Fibroblast of skin of back (primary cell): ENCODE data around the gene SPATA17.
A peak's percentile ranks its signal among the peaks of the same experiment; 100 is the strongest.
"Not testable (repeated sequence)": the region's sequence is repeated elsewhere in the genome, so short reads cannot be mapped to it uniquely, and the experiment has no call there.

ENCODE experiments used
- DNase-seq: peaks from one replicate; pipeline ENCODE4 v3.0.0-alpha.2; 2013

SPATA17 gene

DNA sequence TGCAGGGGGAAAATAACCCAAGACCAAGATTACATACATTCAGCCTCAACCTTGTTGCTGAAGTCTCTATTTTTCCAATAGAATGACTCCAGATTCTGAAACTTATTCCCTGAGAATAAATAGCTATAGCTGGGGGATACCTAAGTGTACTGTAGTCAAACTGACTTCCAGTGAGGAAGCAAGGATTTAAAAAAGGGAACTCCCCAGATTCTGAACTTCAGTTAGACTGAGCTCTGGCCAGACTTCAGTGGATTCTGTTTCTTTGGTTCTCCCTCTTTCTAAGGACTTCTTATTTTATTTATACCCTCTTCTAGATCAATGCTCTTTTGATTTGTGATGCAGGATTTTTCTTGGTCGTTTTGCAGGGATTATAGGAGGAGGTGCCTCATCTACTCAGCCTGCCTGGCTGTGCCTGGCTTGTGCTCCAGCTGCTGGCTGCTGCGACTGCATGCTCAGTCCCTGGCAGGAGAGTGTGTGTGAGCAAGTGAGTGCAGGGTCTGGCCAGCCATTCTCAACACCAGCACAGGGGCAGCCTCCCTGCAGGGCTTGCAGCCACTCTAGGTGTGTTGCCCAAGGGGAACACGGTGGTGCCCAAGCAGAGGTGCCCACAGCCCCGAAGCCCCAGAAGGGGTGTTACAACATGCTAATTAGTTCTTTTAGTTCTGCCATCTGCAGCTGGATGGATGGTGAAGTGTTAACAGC is 43.0 kb downstream of the SPATA17 start:
- DNase-seq, result no peak

DNA sequence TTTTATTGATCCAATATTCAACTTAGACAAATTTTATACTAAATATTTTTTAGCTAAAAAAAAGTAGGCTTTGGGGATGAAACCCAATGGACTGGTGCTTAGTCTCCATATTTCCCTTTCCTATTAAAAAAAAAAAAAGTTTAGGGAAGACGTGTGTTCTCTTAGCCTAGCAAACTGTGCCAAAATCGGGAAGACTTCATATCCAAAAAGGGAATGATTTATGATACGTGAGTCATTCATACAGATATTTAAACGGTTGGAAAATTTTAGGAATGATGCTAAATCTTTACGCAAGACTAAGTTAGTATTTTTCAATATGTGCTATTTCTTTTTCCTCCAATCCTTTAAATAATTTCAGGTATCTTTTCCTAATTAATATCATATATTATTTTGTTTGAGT is 50.7 kb downstream of the SPATA17 start:
- no peak for DNase-seq

DNA sequence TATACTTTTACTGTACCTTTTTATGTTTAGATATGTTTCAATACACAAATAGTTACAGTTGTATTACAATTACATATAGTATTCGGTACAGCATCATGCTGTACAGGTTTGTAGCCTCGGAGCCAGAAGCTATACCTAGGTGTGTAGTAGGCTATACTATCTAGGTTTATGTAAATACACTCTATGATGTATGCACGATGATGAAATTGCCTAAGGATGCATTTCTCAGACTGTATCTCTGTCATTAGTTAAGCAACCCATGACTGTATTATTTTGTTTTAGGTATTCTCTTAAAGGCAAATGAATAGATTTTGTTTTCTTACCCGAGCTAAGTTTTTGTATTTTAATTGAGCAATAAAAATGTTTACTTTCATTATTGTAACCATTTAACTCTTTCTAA is 56.4 kb downstream of the SPATA17 start:
- no peak for DNase-seq

DNA sequence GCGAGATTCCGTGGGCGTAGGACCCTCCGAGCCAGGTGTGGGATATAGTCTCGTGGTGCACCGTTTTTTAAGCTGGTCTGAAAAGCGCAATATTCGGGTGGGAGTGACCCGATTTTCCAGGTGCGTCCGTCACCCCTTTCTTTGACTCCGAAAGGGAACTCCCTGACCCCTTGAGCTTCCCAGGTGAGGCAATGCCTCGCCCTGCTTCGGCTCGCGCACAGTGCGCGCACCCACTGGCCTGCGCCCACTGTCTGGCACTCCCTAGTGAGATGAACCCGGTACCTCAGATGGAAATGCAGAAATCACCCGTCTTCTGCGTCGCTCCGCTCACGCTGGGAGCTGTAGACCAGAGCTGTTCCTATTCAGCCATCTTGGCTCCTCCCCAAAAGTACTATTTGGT is 65.0 kb downstream of the SPATA17 start:
- not testable (repeated sequence) for DNase-seq

DNA sequence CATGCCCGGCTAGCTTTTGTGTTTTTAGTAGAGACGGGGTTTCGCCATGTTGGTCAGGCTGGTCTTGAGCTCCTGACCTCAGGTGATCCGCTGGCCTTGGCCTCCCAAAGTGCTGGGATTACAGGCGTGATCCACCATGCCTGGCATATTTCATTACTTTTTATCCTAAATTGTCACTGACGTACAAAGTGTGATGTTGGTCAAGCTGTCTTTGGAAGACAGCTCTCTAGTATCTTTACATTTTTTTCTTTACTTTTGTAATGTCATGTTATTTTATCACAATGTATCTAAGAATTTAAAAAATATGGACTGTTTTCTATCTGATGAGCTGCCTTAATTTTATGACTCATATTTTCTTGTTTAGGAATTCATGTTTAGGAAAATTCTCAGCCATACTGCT is 72.2 kb downstream of the SPATA17 start:
- no peak for DNase-seq

DNA sequence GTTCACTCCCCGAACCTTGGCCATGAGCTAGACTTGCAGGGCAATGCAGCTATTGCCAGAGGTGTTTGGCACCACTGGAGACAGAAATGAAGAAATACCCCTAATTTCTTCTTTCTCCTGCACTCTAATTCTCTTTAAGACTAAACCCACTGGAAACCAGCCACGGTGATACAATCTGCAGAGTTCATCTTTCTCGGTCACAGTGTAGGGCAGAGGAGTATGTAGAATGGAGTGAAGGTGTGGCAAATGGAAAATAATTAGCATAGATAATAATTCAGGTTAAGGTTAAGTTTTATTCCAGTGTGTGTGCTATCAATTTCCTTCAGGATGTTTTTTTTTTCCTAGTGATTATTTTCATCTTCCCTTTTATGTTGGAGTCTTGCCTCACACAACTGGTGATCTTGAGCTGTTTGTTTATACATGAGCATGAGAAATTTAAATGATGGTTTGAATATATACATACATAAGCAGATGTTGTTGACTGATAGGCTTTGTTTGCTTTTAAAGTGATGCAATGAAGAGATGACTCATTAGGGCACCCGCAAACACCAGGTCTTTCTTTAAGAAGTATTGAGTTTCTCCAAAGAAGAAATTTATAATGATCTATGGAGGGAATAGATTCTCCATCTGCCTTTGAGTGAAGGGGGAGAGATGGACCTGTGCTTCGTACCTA is 81.9 kb downstream of the SPATA17 start:
- DNase-seq, result no peak

DNA sequence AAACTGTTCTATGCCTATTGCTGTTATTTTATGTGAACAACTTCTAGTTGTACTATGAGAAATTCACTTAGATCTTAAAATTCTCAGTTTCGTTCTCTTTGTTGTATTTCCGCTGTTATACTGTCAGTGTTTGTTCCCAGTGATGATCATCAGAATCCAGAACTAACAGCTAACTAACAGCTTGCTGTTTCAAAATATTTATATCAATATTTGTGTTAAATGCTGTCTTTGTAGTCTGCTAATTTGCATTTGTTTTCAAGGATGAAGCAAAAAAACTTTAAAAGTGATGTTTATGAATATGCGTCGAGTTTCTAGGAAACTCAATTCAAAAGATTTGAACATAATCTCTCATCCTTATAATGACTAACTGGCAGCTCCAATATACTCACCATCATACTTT is 84.5 kb downstream of the SPATA17 start:
- no peak for DNase-seq

DNA sequence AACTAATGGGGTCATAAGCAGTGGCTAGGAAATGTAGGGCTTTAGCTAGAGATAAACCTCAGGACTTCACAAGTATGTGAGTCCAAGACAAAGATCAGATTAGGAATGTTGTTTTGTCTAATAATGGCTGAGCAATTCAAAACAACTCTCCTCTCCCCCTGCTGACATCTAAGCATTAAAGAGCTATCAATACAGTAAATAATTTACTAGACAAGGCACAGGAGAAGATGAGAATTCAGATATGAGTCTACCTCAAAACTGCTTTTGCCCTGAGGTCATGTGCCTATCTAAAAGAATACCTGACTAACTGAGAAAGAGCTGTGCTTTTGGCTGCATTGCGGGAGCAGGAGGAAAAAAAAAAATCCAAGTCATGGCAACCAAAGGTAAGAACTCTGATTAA is 86.8 kb downstream of the SPATA17 start:
- no peak for DNase-seq

DNA sequence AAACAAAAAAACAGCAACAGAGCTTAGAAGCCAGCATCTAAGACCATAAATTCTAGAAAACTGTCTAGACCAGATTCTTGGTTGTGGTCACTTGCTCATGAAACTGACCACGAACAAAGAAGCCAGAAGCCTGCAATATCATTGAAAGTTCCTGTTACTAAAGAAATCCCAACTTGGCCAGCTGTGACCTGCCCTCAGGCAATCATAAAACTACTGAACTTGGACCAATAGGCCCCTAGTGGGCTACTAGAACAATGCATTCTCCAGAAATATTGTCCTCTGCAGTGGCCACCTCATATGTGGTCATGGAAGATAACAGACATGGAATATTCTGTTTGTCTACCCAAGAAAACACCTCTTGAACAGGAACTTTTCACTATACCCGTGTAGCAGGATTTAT is 87.7 kb downstream of the SPATA17 start:
- DNase-seq, result no peak

DNA sequence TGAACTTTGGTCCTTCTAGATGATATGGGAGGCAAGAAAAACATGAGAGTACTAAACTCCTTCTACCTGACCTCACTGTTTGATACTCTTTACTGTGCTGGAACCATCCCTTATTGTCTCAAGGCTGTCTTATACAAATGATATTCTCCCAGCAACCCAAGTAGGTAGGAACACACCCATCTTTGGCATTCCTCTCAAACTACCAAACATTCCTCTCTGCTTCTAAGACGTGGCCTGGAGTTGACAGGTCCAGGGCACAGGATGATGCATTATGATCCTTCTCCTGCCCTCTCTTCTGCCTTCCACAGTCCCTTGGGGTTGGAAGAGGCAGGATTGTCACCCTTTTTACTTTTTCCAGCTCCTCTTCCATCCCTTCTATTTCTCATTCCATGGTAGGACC is 90.5 kb downstream of the SPATA17 start:
- no peak for DNase-seq

DNA sequence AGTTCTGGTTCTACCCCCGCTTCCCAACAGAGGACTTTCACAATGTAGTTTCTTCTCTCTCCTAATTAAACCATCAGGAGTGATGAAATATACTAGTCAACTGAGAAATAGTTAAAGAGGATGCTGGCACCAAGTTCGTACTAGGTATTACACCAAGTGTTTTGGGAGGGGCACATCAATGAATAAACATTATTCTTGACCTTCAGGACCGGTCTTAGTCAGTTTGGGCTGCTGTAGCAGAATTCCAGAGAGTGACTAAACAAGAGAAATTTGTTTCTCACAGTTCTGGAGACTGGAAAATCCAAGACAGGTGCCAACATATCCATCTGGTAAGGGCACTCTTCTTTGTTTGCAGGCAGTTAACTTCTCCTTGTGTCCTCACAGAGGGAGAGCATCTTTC is 103.8 kb downstream of the SPATA17 start:
- DNase-seq, result no peak

DNA sequence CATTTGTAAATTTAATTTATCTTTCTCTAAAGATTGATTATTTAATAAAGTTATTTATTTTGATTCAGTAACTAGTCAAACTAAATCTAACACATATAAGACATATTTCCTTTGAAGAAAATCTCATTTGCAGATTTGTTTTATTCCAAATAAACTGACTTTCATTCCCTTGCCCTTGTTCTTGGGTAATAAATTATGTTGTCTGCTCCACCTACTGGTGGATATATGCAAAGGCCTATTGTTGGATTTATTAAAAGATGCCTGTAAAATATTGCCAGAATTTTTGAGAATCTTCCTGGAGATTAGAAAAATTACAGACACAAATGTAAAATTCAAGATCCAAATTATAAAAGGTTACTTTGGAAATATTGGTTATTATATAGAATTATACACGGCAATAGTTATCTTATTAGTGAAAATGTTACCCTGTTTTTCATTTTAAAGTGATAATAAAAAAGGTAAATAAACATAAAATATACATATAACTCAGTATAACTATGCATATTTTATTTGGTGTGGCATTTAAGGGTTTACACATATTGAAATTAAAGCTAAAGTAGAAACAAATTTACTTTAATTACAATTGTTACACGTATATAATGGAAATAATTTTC is 116.1 kb downstream of the SPATA17 start:
- DNase-seq, result peak; percentile 33

DNA sequence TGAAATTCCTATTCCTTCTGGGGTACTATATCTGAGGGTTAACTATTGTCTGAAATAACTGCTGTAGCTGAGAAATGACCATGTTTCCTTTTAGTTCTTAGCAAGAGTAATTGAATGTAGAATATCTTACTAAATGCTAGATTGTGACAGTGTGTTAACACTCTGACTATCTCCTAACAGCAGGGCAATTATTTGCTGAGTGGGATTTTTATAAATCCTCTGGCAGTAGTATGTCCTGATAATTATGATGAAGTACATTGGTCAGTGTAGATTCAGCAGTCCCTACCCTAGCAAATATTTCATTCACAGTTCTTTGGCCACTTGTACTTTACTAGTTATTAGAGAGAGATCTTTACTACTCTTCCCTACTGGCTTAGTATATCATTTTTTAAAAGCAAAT is 138.6 kb downstream of the SPATA17 start:
- DNase-seq, result no peak

DNA sequence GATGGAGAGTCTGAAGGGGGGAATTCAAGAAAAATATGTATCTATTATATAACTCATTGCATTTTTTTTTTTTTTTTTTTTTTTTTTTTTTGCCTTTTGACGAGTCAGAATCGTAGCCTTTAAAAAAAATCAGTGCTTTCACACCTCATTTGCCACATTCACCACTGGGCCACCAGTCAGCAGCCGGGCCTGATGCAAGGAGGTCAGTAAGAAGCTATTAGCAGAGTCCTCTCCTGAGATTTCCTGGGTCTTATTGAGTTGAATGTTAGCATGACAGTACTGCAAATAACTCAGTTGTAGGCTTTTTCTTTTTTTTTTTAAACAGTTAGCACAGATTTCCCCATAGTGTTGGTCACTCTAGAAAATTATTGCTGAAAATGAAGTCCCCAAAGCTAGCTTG is 139.8 kb downstream of the SPATA17 start:
- DNase-seq, result no peak

DNA sequence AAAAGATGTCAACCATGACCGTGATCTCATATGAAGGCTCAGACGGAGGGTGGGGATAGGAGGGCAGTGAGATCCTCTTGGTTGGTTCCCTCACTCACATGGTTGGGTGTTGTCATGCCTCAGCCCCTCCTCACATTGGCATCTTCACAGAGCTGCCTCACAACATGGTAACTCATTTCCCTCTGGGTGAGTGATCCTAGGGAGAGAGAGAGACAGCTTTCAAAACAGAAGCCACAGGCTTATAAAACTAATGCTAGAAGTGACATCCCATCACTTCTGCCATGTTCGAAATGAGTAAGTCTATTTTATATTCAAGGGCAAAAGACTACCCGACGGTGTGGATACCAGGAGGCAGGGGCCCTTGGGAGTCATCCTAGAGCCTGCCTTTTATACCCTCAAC is 145.5 kb downstream of the SPATA17 start:
- DNase-seq, result no peak

DNA sequence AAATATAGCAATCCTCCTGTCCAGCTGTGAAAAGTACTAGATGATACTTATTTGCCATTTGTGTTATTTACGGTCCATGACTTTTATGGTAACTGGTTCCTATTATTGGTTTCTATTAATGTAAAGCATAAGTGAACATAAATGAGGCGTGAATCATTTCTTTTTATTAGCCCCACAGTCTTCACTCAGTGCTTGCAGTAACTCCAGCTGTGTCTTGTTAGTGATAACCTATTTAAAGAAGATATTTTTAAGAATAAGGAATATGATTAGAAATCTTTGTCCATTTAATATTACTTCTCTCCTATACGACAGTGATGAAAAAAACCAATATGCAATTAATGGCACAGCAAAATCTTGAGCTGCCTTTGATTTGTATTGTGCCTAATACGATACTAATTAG is 149.9 kb downstream of the SPATA17 start:
- no peak for DNase-seq

DNA sequence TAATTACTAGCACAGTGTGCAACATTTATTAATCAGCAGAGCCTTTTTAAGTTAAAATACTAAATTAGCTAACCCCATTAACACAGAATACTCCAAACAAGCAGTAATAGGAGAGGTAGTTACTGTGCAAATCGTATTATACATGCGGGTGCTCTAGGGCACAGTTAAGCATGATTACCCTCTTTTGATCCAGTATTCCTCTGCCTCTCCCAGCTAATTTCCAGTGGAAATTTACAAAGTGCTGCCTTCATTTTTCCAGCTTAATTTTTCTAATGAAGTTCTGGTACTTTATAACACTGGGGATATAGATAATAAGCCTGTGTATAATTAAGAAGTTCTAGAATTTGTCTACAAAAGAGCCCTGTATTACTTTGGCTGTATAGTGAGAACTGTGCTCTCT is 159.9 kb downstream of the SPATA17 start:
- DNase-seq, result no peak

DNA sequence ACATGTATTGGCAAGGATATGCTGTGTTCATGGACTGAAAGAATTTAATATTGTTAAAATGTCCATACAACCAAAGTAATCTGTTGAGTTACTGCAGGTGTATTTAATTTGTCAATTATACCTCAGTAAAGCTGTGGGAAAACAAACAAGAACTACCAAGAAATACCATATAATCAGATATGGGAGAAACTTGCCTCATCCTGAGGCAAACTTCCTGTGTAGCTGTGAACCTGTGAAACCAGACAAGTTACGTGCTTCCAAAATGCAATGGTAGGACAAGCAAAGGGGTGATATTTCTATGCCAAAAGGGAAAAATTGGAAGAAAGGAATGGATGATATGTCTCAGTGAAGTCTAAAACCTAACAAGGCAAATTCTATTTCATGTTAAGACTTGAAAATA is 174.6 kb downstream of the SPATA17 start:
- DNase-seq, result no peak

DNA sequence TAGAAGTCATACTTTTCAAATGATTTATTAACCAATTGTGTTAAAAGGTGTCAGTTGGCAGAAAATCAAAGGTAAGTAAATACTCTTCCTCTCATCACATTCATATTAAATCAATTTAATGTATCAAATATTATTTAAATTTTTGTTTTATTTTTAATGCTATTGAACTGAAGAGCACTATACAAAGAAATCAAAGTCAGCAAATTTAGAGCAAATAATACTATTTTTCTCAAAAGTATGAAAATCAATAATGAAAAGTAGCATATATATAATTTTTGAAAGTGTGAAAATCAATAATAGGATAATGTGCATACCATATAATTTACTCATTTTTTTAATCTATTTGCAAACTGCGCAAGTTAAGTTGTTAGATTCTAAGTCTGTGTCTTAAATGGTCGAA is 181.0 kb downstream of the SPATA17 start:
- no peak for DNase-seq

DNA sequence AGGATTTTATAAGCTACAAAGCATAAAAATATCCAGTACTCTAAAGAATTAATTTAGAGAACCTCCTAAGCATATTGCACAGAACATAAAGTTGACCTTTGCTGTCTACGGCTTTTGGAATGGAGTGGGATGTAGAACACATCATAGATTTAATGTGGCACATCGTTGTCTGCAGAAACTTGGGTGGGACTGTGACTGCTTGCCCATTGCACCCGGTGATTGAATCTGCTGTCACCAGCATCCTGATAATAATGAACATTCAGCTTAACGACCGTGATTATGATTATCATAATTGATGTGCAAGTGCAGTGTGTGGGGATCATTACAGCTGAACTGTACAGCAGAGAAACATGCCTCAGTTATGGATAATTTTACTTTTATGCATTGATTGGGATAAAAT is 181.9 kb downstream of the SPATA17 start:
- DNase-seq, result no peak

DNA sequence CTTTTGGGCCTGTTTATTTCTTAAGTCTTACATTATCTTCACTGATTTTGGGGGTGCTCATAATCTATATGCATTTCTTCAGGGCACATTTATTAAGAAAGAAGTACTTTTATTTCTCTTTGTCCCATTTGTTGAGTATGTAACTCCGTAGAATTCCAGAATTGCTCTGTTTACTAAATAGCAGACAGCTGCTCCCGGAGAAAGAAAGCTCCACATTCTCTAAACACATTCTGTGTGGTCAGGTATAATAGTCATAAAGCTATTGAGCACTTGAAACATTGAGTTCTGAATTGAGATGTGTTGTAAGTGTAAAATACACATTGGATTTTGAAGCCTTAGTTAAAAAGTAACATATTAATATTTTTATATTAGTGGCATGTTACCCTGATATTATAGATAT is 206.5 kb downstream of the SPATA17 start:
- DNase-seq, result no peak

DNA sequence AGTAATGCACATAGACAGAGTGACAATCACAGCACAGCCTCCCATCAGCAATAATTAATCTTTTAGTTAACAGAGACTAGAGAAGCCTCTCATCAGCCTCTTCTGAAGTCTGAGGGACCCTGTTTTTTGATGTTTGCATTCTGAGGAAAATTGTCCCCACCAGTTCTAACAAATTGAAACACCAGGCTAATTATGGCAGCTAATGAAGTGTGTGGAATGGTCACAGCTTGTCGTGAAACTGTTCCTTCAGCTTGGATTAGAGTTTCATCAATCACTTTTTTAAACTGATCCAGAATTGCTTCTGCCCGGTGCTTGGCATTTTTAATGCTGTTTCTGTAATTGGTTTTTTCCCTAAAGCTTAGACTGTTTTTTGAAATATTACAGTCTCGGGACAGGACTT is 208.0 kb downstream of the SPATA17 start:
- DNase-seq, result no peak

DNA sequence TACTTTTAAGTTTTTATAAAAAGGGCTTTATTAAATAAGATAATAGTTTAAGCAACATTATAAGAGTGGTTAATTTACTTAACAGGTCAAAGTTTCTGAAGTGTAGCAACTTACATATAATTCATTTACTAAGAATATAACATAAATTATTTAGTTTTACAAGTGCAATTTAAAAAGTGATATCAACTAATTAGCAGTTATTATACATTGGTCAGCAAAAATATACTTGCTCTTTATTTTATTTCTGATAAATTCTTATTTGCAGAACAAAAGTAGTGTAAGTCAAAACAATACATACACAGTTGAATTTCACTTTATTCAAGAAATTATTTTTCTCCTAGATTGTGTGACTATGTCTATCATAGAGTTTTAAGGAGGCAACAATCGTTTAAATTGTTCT is 215.6 kb downstream of the SPATA17 start:
- no peak for DNase-seq

DNA sequence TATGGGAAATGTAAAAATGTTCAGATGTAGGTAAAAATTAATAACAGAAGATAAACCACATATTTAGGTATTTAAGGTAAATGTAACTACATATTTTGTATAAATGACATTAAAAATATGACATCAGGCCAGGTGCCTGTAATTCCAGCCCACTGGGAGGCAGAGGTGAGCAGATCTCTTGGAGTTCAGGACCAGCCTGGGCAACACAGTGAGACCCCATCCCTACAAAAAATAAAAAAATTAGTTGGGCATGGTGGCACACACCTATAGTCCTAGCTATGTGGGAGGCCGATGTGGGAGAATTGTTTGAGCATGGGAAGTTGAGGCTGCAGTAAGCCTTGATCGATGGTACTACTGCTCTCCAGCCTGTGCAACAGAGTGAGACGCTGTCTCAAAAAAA is 216.5 kb downstream of the SPATA17 start:
- no peak for DNase-seq
